GM06990 (cell line): ENCODE results near the gene DDRGK1.

Experiments
- DNase-seq: peaks from one replicate; pipeline ENCODE4 v3.0.0-alpha.2; 2011; ENCODE audit not compliant: insufficient read length; ENCODE audit errors: extremely low read depth
- H3K27me3 ChIP-seq: replicated peaks from 2 replicates; pipeline ENCODE4 v1.6.0; 2011; ENCODE audit warnings: low read length; ENCODE audit not compliant: control insufficient read depth, insufficient read depth
- H3K36me3 ChIP-seq: 2 replicates; pipeline ENCODE4 v1.5.1; 2011; ENCODE audit warnings: low read length; ENCODE audit not compliant: control insufficient read depth, insufficient read depth
- H3K4me3 ChIP-seq: replicated peaks from 2 replicates; pipeline ENCODE4 v1.5.1; 2011; ENCODE audit warnings: low read depth, mild to moderate bottlenecking, control low read depth, low read length
- TF ChIP-seq, protein P1 (sequence below): IDR thresholded peaks from 2 replicates; pipeline ENCODE4 v1.5.1; 2011; ENCODE audit warnings: low read length, control low read depth, mild to moderate bottlenecking, inconsistent platforms; ENCODE audit not compliant: insufficient read depth, poor library complexity, severe bottlenecking

Gene DDRGK1

DNA sequence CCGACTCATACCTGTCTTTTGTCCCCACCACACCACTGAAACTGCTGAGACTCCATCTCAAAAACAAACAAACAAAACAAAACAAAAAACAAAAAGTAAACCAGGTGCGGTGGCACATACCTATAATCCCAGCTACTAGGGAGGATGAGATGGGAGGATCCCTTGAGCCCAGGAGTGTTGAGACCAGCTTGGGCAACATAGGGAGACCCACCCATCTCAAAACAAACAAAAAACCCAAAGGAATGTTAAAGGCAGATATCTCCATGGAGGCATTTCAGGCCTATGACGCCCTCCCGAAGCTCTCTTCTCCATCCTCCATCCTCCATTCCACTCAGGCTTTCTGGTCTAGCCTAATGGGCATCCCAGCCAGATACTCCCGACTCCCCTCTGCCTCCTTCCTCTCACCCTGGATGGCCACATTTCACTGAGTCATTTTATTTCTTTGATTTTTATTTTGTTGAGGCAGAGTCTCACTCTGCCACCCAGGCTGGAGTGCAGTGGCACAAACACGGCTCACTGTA, 37.8 kb upstream of the DDRGK1 start:
- TF ChIP-seq, protein P1, sequence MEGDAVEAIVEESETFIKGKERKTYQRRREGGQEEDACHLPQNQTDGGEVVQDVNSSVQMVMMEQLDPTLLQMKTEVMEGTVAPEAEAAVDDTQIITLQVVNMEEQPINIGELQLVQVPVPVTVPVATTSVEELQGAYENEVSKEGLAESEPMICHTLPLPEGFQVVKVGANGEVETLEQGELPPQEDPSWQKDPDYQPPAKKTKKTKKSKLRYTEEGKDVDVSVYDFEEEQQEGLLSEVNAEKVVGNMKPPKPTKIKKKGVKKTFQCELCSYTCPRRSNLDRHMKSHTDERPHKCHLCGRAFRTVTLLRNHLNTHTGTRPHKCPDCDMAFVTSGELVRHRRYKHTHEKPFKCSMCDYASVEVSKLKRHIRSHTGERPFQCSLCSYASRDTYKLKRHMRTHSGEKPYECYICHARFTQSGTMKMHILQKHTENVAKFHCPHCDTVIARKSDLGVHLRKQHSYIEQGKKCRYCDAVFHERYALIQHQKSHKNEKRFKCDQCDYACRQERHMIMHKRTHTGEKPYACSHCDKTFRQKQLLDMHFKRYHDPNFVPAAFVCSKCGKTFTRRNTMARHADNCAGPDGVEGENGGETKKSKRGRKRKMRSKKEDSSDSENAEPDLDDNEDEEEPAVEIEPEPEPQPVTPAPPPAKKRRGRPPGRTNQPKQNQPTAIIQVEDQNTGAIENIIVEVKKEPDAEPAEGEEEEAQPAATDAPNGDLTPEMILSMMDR, result no peak
- Histone ChIP-seq H3K27me3 (peaks cover 4% of the 10 kb centered on the region; the same call in 1 of the 2 replicates), H3K4me3 (no peak overlapping the region), H3K36me3 (no peaks in the 10 kb centered on the region)
- no peak for DNase-seq

DNA sequence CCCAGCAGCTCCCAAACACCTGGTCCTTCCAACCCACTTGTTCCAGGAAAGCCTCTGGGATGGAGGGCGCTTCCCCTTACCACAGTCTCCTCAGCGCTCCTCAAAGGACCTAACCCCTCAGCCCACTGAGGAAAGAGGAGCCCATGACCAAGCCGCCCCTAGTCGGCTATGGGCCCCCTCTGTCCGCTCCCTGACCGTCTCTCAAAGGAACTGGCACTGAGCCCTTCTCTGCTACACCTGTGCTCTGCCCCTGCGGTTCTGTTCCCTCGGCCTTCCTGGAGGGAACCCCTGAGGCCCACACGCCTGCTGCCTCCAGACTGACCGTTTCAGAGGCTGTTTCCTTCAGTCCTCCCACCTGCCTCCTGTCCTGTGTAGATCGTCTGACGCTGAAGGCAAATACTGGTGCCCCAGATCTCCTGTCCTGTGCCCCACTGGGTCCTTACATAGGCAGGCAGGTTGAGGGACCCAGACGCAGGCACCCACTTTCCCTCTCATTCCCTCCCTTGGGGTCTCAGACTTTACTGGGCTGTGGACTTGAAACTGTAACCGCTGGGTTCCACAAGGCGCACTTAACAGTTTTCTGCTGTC, 36.4 kb upstream of the DDRGK1 start:
- peaks cover 4% of the 10 kb centered on the region; the same call in 1 of the 2 replicates for H3K27me3 ChIP-seq
- TF ChIP-seq, protein P1, result no peak

DNA sequence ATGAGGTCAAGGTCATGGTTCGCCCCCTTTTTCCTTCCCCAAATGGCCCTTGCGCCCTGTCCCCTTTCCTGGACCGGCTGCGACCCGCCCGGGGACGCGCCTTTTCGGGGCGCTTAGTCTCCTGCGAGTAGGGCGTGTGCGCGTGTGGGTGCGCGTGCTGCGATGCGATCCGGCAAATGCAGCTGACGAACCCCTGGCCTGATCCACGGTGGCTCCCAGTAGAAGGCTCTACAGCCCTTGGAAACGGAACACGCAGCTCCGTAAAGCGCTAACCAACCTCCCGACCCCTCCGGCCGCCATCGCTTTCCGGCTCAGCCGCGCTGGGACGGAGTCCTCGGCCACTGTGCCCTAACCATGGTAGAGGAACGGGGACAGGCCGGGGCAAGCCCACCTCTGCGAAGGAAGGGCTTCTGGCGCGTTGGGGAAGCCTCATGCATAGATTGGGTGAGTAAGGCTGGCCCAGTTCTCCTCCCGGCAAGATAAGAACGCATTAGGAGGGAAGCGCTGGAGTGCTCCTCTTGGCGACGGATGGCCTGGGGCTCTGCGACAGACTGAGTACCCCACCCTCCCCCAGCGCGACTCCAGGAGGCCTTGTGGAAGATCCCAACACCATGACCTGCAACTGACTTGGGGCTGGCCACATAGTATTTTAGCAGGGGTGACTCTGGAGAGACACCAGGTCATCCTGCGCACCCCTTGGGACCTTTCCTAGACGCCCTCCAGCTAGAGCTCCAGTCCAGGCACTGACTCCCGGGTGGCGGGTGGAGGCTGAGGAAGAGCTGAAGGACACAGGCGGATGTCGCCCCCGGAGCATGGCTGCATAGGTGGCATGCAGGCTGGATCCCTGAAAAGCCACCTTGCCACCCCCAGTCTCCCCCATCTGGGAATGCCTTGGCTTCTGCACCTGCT, 35.6 kb upstream of the DDRGK1 start:
- H3K36me3 ChIP-seq, result no peaks in the 10 kb centered on the region
- H3K4me3 ChIP-seq, result peak overlapping the region; percentile 61
- no peak for DNase-seq
- peaks cover 4% of the 10 kb centered on the region; the same call in 1 of the 2 replicates for H3K27me3 ChIP-seq
- TF ChIP-seq, protein P1, result no peak

More for the DNA sequence above, 36.4 kb upstream of the DDRGK1 start:
- Histone ChIP-seq H3K4me3 (no peak overlapping the region), H3K36me3 (no peaks in the 10 kb centered on the region)
- no peak for DNase-seq

DNA sequence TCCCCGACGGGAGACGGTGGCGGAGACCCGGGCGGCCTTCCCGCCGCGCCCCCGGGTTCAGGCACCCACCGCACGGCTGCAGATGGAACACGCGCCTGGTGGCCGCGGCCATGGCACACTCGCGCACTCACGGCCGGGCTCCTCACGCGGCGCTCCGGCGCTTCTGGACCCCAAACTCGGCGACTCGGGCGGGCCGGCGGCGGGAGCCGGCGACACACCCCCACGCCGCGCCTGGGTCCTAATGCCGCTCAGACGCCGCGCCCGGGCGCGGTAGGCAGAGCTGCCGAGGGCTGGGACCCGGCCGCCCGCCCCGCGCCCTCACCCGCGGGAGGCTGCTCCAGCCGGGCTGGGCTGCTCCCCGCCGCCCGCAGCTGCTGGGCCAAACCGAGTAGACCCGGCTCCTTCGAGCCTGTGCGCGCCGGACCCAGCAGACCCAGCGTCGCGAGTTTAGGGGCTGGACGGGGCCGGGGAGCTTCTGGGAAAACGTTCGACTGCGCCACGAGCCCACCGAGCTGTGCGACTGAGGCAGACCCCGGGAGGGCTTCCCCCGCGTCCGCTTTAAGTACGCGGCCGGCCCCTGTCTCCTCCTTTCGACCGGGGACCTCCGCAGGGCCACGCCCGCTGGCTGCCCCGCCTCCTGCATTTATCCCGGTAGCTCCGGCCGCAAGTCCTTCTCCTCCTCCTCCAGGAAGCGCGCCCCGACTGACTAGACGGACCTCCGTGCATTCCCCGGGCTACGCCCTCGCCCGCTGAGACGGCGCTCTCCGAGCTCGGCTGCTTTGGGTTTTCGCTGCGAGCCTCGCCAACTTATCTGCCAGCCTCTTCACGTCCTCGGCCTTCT, 34.8 kb upstream of the DDRGK1 start, which contains the start of gene SLC4A11:
SLC4A11 (minus strand) TSS at position 165 of the 841 bp plus-strand sequence; CDS start at position 112, 53 bp downstream.
- no peak for DNase-seq
- Histone ChIP-seq H3K4me3 (peak within 1 kb of the TSS; percentile 61), H3K27me3 (peaks cover 4% of the 10 kb centered on the region; the same call in 1 of the 2 replicates), H3K36me3 (no peaks in the 10 kb centered on the region)
- TF ChIP-seq, protein P1, result no peak

DNA sequence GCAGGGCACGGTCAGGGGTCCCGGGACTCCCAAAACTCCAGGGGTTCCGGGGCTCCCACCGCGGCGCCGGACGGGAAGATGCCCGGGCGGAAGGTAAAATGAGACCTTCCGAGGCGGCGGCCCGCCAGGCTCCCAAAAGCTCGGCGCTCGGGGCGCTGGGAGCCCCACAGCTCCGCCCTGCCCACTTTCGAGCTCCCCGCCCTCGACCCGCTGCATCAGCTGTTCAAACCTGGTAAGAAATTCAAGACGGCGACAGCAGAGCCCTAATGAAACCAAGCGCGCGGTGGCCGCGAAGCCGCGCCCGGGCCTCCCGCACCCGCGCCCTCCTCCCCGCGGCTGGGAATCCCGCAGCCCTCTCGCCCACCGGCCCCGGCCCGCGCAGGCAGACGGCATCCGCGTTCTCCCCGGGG, 34.1 kb upstream of the DDRGK1 start:
- no peaks in the 10 kb centered on the region for H3K36me3 ChIP-seq
- peak overlapping the region; percentile 61 for H3K4me3 ChIP-seq
- no peak for DNase-seq
- TF ChIP-seq, protein P1, result no peak
- H3K27me3 ChIP-seq, result peaks cover 4% of the 10 kb centered on the region; the same call in 1 of the 2 replicates
